AG20443 (cell line): Measurements from ENCODE around the gene RNPS1.

ENCODE experiments used
- DNase-seq: peaks from one replicate; pipeline ENCODE4 v3.0.0; 2012; ENCODE audit warnings: low spot score, mixed read lengths

RNPS1 gene, protein sequence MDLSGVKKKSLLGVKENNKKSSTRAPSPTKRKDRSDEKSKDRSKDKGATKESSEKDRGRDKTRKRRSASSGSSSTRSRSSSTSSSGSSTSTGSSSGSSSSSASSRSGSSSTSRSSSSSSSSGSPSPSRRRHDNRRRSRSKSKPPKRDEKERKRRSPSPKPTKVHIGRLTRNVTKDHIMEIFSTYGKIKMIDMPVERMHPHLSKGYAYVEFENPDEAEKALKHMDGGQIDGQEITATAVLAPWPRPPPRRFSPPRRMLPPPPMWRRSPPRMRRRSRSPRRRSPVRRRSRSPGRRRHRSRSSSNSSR

DNA sequence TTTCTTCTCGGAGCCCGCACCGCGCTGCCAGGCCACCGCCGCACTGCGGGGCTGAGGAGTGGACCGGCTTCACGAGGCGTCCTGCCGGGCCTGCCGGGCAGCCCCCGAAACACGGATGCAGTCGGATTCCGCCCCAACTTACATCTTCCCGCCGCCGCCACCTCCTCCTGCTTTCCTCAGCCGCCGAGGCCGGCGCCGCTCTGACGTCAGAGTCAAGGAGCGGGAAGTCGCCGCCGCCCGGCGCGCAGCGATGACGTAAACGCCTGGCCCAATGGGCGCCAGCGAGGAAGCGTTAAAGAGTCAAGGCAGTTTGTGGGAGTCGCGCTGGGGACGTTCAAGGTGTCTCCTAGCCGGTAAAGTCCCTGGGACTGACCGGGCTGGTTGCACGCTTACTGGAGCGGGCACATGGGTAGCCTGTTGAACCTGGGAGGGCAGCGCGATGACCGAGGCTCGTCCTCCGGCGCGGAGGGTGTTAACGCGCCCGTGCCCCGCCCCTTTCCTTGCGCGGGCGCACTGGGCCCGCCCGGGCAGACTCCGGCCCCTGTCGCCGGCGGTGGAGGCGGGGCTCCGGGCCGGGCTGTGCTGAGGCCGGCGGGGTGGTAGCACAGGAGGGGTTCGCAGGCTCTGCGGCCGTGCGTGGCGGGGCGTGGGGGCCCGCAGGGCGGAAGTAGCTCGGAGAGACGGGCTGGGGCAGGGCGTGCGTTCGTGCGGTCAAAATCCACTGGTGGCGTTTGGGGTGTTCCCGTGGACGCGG lies at the start of gene RNPS1:
Gene RNPS1 (minus strand): TSS at position 214 of the 754 bp plus-strand sequence. CDS start 3,483 bp downstream, outside the sequence.
- peak; percentile 100 for DNase-seq

DNA sequence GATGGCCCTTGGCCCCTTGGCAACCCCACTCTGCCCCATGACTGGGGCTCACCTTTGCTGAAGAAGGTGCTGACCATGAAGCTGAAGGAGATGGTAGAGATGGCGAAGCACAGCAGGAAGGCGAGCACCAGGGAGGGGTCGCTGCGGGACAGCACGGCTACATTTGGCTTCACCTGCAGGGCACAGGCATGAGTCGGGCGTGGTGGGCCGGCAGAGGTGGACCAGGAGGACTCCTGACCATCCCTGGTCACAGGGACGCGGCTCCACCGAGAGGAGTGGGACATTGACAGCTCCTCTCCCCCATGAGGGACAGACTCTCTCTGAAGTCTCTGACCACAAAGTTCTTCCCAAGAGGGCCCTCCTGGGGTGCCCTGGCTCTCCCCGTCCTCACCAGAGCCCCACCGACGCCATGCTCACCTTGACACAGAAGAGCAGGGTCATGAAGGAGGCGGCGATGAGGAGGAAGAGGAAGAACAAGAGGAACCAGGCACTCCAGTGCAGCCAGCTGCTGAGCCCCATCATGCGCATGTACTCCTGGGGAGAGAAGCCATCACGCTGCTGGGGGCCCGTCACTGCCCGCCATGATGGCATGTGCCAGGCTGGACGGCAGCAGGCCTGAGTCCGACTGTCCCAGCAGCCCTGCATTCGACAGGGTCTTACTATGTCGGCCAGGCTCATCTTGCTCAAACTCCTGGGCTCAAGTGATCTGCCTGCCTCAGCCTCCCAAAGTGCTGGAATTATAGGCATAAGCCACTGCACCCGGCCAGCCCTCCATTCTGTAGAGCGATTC lies 49.5 kb upstream of the RNPS1 start:
- DNase-seq = no peak

DNA sequence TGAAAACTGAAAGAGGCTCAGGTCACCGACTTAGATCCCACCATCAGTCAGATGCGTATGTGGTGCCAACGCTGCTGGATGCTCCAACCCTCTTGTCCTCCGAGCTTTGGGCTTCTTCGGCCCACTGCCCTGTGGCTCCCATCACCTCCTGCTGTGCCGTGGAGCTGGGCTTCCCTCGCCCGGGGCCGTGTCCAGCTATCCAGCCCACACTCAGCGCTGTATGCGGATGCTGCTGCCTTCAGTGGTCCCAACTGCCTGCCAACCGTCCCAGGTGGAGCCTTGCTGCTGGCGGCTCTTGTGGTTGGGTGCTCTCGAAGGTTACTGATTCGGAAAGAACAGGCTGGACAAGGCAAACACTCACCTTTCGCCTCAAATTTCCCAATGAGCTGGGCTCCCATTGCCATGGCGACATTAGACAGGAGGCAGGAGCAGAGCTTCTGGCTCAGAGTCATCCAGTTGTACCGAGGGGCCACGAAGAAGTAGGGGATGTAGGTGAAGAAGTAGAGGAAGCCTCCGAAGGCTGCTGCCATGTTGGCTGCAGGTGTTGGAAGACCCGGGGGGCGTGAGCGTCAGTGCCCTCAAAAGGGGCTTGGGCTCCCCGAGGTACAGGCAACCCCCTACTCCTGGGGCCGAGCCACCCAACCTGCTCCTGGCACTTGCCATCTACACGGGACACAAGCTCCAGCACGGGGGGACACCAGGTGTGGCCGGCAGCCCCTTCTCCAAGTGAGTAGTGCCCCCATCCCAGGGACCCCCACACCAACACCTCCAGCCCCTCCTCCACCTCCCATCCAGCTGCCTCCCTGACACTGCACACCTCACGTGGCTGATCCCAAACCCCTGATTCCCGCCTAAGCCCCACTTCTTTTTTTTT lies 40.4 kb upstream of the RNPS1 start:
- DNase-seq = no peak

DNA sequence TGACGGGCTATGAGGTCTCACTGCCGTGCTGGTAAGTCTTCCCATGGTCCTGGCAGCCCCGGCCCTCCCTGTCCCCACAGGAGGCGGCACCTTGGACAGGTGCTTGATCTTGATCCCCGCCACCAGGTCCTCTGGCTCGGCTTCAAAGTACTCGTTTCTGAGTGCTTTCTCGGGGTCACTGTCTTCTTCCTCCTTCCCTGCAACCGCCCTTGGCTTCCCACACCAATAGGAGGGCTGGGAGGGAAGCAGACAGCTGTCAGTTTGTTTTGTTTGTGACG lies 31.9 kb upstream of the RNPS1 start:
- no peak for DNase-seq

DNA sequence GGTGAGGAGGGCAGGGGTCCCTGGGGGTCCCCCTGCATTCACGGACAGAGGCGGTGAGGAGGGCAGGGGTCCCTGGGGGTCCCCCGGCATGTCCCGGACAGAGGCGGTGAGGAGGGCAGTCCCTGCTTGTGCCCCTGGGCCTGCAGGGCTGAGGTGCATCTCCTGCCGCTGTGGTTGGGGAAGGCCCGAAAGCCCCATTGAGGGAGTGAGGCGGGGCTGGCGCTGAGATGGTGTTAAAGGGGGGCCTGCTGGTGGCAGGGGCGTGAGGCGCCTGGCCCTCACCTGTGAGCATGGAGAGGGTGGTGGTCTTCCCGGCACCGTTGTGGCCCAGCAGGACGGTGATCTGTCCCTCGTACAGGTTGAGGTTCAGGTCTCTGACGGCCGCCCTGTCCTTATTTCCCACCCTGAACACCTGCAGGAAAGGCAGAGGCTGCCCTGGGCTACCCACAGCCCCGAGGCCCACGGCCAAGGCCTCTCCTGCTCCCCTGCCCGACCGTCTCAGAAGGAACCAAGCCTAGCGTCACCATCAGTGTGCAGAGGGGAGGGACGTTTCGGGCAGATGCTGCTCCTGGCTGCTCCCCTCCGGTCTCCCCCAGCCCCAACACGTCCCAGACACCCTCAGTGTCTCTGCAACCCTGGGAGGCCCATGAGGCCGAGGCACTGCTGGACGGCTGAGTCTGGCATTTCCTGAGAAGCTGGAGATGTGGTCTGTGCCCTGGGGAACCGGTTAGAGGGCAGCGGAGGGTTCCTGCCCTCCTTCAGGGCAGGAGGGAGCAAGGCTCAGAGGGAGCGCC lies 31.4 kb upstream of the RNPS1 start:
- DNase-seq = no peak

DNA sequence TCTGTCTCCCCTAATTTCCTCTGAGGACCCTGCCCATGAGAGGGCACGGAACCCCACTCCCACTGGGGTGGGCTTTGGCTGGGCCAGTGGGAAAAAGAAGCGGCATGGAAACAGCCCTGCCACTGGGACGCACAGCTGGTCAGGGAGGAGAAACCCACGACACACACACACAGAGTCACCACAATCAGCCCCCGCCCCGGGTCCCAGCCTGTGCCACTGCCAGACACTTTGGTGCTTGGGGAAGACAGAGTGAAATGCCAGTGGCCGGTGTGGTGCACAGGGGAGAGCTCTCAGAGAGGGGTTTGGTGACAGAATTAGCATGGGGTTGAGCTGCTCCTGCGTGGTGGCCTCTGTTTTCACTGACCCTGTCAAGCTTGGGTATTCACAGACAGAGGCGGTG lies 30.7 kb upstream of the RNPS1 start:
- DNase-seq = no peak

DNA sequence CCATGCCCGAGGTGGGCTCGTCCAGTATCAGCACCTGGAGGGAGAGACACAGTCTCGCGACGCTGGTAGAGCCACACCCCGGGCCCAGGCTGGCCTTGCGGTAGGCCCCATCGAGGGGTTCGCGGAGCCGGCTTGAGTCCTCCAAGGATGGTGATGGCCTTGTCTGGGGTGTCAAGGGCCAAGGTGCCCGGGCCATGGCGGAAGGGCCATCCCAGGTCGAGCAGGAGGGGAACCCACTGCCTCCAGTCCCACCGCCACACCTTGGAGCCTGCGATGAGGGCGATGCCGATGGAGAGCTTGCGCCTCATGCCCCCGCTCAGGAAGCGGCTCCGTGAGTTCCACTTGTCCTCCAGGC lies 29.6 kb upstream of the RNPS1 start:
- DNase-seq = no peak

DNA sequence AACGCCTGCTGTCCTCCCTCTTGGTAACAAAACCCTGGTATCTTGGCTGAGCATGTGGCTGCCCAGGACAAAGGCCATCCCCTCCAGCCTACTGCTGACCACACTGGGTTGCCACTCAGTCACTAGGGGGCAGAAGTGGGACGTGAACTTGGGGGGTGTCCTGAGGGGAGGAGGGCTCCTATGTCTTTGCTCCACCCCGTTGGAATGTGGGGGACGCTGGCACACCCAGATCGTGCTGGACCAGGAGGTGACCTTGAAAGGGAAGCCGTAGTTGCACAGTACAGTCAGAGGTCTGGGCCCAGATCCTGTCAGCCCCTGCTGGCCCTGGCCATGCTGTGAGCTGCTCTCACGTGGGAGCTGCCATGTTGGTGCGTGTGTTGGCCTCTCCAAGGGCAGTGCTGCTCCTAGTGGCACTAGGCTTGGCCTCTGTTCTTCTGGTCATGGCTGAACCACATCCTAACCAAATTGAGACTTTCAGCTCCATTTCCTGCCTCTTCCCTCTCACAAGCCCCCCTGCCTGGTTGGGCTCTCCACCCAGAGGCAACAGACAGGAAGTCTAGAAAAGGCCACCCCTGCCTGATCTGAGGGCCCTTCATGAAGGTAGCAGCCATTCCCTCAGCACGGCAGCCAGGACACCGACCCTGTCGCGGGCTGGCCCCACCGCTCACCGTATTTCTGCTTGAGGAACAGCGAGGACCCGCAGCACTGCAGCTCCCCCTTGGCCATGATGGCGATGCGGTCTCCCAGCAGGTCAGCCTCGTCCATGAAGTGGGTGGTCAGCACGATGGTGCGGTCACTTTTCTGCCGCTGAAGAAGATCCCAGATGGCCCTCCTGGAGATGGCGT lies 29.0 kb upstream of the RNPS1 start:
- DNase-seq = peak; percentile 66

DNA sequence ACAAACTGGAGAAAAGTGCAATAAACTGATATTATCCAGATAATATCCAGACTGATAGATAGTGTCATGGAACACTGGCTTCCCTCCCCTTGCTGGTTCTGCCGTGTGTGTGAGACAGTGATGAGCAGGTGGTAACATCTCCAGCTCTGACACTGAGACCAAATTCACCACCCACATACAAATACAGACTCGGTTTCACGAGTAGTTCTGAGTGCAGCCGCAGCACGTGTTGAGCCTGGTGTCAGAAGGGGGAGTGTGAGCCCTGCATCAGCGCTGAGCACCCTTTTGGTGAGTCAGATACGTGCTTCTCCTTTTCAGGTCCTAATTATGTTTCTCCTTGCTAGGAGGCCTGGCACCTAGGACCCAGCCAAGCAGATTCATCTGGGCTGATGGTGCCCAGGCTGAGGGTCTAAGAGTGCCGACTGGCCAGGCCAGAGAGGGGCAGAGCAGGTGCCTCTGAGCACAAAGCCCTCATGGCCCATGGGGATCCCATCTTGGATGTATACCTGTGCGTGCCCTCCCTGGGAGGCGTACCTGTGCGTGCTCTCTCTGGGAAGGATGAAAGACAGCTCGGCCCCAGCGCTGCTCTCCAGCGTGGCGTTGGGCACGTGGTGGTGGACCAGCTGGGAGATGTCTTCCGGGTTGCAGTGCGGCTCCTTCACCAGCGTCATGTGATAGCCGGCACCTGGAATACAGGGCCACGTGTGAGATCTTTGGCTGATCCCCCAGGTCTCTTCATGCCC lies 27.3 kb upstream of the RNPS1 start:
- DNase-seq = no peak

DNA sequence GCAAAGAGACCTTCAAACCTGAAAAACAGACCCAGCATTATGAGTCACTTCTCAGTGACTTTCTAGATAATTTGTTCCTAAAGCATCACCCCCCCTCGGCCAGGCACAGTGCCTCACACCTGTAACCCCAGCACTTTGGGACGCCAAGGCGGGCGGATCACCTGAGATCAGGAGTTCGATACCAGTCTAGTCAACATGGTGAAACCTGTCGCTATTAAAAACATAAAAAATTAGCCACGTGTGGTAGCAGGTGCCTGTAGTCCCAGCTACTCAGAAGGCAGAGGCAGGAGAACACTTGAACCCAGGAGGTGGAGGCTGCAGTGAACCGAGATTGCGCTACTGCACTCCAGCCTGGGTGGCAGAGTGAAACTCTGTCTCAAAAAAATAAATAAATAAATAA lies 24.3 kb upstream of the RNPS1 start:
- DNase-seq = no peak

DNA sequence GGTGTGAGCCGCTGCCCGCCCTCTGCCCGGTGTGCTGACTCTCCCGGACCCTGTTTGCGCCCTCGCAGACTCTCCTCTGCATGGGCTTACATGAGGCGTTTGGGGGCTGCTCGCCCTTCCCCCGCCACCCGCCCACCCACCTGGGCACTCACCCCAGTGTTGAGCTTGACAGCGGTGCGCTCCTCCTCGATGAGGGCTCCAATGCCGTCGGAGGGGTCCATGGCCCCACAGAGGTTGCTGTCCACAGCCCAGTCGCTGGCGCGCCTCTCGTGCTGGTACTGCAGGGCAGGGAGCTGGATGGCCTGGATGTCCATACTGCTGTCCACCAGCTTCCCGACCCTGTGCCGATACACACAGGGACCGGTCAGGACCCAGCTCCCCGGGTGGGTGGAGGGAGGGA lies 21.4 kb upstream of the RNPS1 start:
- no peak for DNase-seq

DNA sequence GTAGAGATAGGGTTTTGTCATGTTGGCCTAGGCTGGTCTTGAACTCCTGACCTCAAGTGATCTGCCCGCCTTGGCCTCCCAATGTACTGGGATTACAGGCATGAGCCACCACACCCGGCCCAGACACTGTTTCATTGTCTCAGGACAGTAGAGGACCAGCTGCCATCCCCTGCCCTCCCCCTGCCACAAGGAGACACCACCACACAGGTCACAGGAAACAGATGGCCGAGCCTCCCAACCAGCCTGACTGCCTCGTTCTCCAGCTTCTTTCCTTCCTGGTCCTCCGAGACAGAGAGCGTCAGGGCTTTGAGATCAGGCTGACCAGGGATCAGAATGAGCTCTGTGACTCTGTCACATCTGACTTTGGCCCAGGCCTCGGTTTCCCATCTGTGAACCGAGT lies 20.8 kb upstream of the RNPS1 start:
- no peak for DNase-seq

DNA sequence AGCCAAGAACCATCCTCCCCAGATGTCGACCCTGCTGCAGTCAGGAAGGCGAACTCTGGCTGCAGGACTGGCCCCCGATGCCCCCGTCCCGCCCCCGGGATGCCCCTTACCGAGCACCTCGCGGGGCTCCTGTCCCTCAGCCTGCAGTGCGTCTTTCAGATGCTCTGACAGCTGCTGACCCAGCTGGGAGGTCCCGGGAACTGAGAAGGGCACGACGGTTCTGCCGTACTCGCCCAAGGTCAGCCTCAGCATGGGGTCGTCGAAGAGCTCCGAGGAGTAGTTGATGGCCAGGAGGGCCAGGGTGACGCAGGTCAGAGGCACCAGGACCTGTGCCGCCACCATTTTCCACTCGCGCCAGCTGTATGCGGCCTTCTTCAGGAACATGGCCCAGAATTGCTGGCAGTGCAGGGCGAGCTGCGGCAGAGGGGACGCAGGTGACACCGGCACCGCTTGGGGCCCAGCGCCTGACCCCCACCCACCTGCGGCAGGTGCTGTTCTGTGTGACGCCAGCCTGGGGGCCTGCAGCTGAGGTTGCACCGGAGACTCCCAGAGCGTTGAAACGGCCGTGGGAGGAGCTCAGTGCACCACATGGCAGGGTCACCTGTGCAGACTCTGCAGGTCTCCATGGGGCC lies 20.1 kb upstream of the RNPS1 start:
- no peak for DNase-seq

DNA sequence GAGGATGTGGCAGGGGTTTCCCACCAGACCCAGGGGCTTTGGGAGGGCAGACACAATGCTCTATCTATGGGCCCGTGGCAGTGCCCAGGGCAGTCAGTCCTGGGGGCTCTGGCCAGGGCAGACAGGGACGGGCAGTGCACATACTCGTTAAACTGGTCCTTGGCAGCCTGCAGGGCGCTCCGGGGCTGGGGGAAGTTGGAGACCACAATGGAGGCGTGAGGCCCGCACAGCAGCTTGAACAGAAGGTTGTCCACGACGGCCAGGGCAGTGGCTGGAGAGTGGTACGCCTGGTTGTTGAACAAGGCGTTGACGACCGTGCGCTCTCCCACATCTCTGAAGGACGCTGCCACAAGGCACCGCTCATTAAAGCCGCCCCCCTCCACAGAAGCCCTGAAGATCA lies 18.6 kb upstream of the RNPS1 start:
- no peak for DNase-seq

DNA sequence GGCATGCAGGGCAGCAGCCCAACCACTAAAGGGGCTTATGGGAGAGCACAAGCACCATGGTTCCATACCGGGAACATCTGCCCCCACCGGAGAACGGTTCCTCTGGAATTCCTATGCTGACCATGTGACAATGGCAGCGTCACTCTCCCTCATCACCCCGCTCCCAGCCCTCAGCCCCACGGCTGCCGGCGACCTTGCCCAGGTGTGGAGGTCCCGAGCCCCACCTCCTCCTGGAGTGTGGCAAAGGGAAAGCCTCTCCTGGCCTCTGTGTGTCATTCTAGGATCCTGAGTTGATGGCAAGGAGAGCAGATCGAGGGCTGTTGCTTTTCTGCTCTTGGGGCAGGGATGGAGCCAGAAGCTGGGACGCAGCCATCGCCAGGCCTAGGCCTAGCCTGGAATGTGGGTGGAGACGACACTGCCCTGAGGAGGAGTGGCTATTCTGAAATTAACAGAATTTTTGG lies 17.8 kb upstream of the RNPS1 start:
- DNase-seq = peak; percentile 64

DNA sequence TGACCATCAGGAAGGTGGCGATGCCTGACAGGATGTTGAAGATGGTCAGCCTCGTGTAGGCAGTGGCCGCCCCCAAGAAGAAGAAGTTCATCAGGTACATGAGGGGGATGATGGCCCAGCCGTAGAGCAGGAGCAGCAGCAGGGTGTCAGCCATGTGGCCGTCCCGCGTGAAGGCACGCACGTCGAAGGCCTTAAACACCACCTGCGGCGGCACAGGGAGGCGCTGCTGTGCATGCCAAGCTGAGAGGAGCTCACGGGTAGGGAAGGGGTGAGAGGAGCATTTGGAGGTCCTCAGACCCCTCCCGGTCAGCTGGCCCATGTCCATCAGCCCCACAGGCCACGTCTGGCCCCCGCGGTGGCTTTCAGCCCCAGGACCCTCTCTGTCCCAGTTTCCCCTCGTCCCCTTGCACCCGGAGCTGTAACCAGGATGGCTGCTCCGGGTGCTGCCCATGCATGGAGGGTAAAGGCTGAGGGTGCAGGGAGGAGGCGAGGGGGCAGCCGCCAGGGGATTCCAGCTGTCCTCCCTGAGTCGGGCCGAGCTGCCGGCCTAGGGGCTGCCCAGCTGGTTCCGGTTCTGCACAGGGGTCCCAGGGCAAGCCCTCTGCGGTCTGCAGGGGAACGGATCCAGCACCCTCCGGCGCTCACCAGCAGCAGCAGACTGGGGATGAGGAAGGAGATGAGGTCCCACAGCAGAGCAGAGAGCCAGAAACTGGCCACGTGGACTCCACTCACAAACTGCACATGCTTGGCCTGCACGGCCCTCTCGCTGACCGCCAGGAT lies 17.1 kb upstream of the RNPS1 start:
- no peak for DNase-seq

DNA sequence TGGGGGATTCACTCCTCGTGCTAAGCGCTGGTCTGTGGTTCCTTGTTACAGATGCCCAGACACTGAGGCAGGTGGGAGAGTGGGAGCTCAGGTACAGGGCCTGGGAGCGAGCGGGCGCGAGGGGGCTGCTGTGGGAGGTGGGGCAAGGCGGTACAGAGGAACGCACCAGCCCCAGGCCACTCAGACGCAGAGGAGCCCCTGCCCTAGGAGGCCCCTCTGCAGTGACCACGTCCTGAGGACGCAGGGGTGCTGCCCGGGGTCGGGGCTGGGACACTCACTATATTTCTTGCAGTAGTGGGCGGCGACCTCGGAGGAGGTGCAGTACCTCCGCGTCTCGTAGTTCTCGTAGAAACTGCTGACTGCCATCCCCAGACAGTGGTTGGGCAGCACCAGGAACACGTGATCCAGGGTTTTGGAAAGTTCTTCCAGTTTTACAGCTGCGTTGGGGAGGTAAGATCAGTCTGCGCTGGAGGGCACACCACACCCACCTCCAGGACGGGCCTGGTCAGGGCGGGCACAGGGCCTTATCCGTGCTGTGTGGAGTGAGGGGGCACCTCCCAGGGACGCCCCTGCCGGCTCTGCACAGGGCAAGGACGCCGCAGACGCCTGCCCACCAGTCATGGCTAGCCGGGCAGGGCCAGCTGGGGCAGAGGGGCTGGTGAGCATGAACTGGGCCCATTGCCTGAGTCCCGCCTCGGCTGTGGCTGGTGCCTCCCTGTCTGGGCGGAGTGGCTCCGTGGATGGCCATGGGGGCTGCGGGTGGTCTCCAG lies 16.3 kb upstream of the RNPS1 start:
- no peak for DNase-seq
